Erythroblast (primary cell): ENCODE data around the gene SH3GLB2.

Experiments used
- DNase-seq, 2 experiments: peaks; one replicate each; lab custom pipeline; 2025; lab: John Stamatoyannopoulos, UW
- GATA1 ChIP-seq: IDR thresholded peaks from 2 replicates; pipeline ENCODE4 v1.6.1; 2011; ENCODE audit warnings: low read depth, mild to moderate bottlenecking, control low read depth, low read length, moderate library complexity
- POLR2A ChIP-seq: IDR thresholded peaks from 2 replicates; pipeline ENCODE4 v1.6.1; 2011; ENCODE audit warnings: mild to moderate bottlenecking, low read length

Gene SH3GLB2

GRCh38 chr9:129064499-129064908 lies 36.4 kb upstream of the SH3GLB2 start:
- TF ChIP-seq POLR2A: no peak
- no peak for TF ChIP-seq GATA1
- no peak for DNase-seq

- no peak for DNase-seq
These were observed 34.9 kb upstream of the SH3GLB2 start for GRCh38 chr9:129063061-129063460.

GRCh38 chr9:129060991-129061390 lies 32.9 kb upstream of the SH3GLB2 start:
- no peak for DNase-seq
- TF ChIP-seq POLR2A (no peak), GATA1 (no peak)

More at GRCh38 chr9:129063061-129063460, 34.9 kb upstream of the SH3GLB2 start:
- no peak for TF ChIP-seq POLR2A
- TF ChIP-seq GATA1: no peak

GRCh38 chr9:129059796-129060785 lies 32.0 kb upstream of the SH3GLB2 start:
- TF ChIP-seq POLR2A: no peak
- no peak for TF ChIP-seq GATA1
- no peak for DNase-seq

GRCh38 chr9:129058965-129059795 lies 31.0 kb upstream of the SH3GLB2 start:
- no peak for DNase-seq
- no peak for TF ChIP-seq POLR2A

- no peak for DNase-seq
- no peak for TF ChIP-seq POLR2A
- TF ChIP-seq GATA1: no peak
These were observed 26.2 kb upstream of the SH3GLB2 start for GRCh38 chr9:129054163-129054851.

- TF ChIP-seq POLR2A (no peak), GATA1 (no peak)
- DNase-seq: no peak
These were observed 24.9 kb upstream of the SH3GLB2 start for GRCh38 chr9:129053020-129053419.

GRCh38 chr9:129052592-129052991 lies 24.5 kb upstream of the SH3GLB2 start:
- no peak for DNase-seq
- no peak for TF ChIP-seq GATA1
- no peak for TF ChIP-seq POLR2A

GRCh38 chr9:129042016-129042415 lies 13.9 kb upstream of the SH3GLB2 start:
- no peak for DNase-seq
- no peak for TF ChIP-seq POLR2A
- TF ChIP-seq GATA1: no peak

- DNase-seq: peak; percentile 83 to 91
These were observed 12.0 kb upstream of the SH3GLB2 start for GRCh38 chr9:129040113-129040643.

GRCh38 chr9:129038109-129038852 lies 10.2 kb upstream of the SH3GLB2 start:
- DNase-seq: peak; percentile 40 to 49
- no peak for TF ChIP-seq GATA1
- TF ChIP-seq POLR2A: no peak

More at GRCh38 chr9:129040113-129040643, 12.0 kb upstream of the SH3GLB2 start:
- TF ChIP-seq GATA1 (peak; percentile 89), POLR2A (no peak)

GRCh38 chr9:129037767-129038098 lies 9.6 kb upstream of the SH3GLB2 start:
- peak; percentile 45 to 56 for DNase-seq
- TF ChIP-seq GATA1: no peak
- TF ChIP-seq POLR2A: no peak
